Psoas muscle (tissue), 8 donors: Measurements from ENCODE around the gene PTPRR. TPM values are rescaled to one million over a fixed set of nuclear protein-coding genes. Genes with fewer than 3 reads are reported as not detected.

Experiments
- ATAC-seq, 4 donors: fragments of 200-7000 bp; cut with Tn5 transposase; one replicate each; pipeline ENCODE4 v1.9.1; 2020; ENCODE audit warnings: moderate library complexity in 3 of 4, mild to moderate bottlenecking in 2 of 4
- DNase-seq, 2 donors: peaks; one replicate each; pipeline ENCODE4 v3.0.0-alpha.2; 2020
- H3K27ac ChIP-seq: fragments of 200-600 bp; one replicate; pipeline ENCODE4 v1.8.0; 2022
- H3K27me3 ChIP-seq, 3 donors: fragments of 200-600 bp in 1 of 3; one replicate each; pipeline versions ENCODE4 v1.6.1 to v1.8.0; 2013 to 2022; ENCODE audit warnings: low read length in 2 of 3, mild to moderate bottlenecking in 2 of 3, moderate library complexity in 1 of 3; ENCODE audit not compliant: insufficient read depth in 3 of 3
- H3K36me3 ChIP-seq, 2 donors: fragments of 200-600 bp in 1 of 2; one replicate each; pipeline versions ENCODE4 v1.6.1 to v1.8.0; 2013 to 2022; ENCODE audit warnings: low read depth in 1 of 2, mild to moderate bottlenecking in 1 of 2, moderate library complexity in 1 of 2; ENCODE audit not compliant: insufficient read depth in 1 of 2
- H3K4me1 ChIP-seq: fragments of 200-600 bp; one replicate; pipeline ENCODE4 v1.8.0; 2022
- H3K4me3 ChIP-seq: fragments of 200-600 bp; one replicate; pipeline ENCODE4 v1.8.0; 2022; ENCODE audit warnings: mild to moderate bottlenecking
- H3K9me3 ChIP-seq: fragments of 200-600 bp; one replicate; pipeline ENCODE4 v1.8.0; 2022
- CTCF ChIP-seq: fragments of 200-600 bp; IDR thresholded peaks from one replicate; pipeline ENCODE4 v1.8.0; 2022; ENCODE audit warnings: antibody characterized with exemption
- WGBS, 3 donors: extraction: QIAGEN DNeasy Blood & Tissue Kit; methylation state at CpG; one replicate each; pipeline versions ENCODE4 v1.1.6 to v1.1.7; 2013; 5-methylcytosine and 5-hydroxymethylcytosine counted together
- intact Hi-C, 2 donors: fragments of 100-400 bp; cut with DNase I; formaldehyde crosslinking; loops; one replicate each; pipeline versions ENCODE4 v1.11.0 to v1.14.2; 2022
- polyA plus RNA-seq, 3 donors: library from polyadenylated mRNA; stranded (reverse); fragments of 200-250 nt; gene quantifications; one replicate each; pipeline ENCODE4 v1.2.3, GENCODE V29; 2013
- total RNA-seq, 4 donors: library from RNA; stranded (reverse); fragmentation: NEBNext Ultra II Directional in 2 of 4; extraction: Animal tissue kit (Norgen Biotek cat#: 25700) in 2 of 4; gene quantifications; one replicate each; pipeline versions ENCODE4 v1.2.1 to v1.2.4, GENCODE V29; 2021 to 2023
- donor health status: healthy with polysubstance abuse.
- donor health status: DM: no; HTN: no; CAD: no; lungs with moderate emphysema.
- donor health status: Bipolar disorder and iron deficiency.
- donor health status: healthy.
- donor health status: DM: yes; HTN: yes; CAD: no.
- donor health status: DM: no; HTN: no; CAD: no.
- donor health status: DM: no; HTN: no; CAD: no.
- donor health status: DM: yes; HTN: yes; CAD: no.

The PTPRR gene
- total and polyA plus RNA-seq, 7 donors, result 0.08 to 0.35 (median 0.24) TPM

GRCh38 chr12:70876952-70877351 lies 43.6 kb downstream of the PTPRR start:
- no peak for ATAC-seq
- intact Hi-C loops, result no loop called here
- Histone ChIP-seq H3K27ac (no peak overlapping the region), H3K36me3 (no peaks in the 10 kb centered on the region), H3K27me3 (no peaks in the 10 kb centered on the region), H3K9me3 (no peaks in the 10 kb centered on the region), H3K4me3 (no peak overlapping the region), H3K4me1 (no peaks in the 10 kb centered on the region)
- no peak for TF ChIP-seq CTCF
- WGBS, 3 donors, result 15 to 35% (median 34%) methylated on average over 3 of the region's 3 CpGs
- no peak for DNase-seq

- Histone ChIP-seq H3K27me3 (no peaks in the 10 kb centered on the region), H3K4me1 (no peaks in the 10 kb centered on the region), H3K36me3 (no peaks in the 10 kb centered on the region), H3K4me3 (no peak overlapping the region), H3K27ac (no peak overlapping the region), H3K9me3 (no peaks in the 10 kb centered on the region)
- DNase-seq (no peak), ATAC-seq (no peak)
- TF ChIP-seq CTCF, result no peak
- intact Hi-C loops, result no loop called here
Measured at GRCh38 chr12:70875628-70876027, 44.9 kb downstream of the PTPRR start.

GRCh38 chr12:70854881-70855568 lies 65.5 kb downstream of the PTPRR start:
- Histone ChIP-seq H3K4me3 (no peak overlapping the region), H3K36me3 (no peaks in the 10 kb centered on the region), H3K27me3 (no peaks in the 10 kb centered on the region), H3K27ac (no peak overlapping the region), H3K9me3 (no peaks in the 10 kb centered on the region), H3K4me1 (no peaks in the 10 kb centered on the region)
- DNase-seq (no peak), ATAC-seq (no peak)
- intact Hi-C loops, result no loop called here
- 17 to 26% (median 23%) methylated on average over 3 of the region's 3 CpGs for WGBS, 3 donors
- no peak for TF ChIP-seq CTCF

- no peak for TF ChIP-seq CTCF
- ATAC-seq (no peak), DNase-seq (no peak)
- Histone ChIP-seq H3K27ac (no peak overlapping the region), H3K4me1 (no peaks in the 10 kb centered on the region), H3K27me3 (no peaks in the 10 kb centered on the region), H3K9me3 (no peaks in the 10 kb centered on the region), H3K36me3 (no peaks in the 10 kb centered on the region), H3K4me3 (no peak overlapping the region)
- intact Hi-C loops, result no loop called here
- WGBS, 3 donors, result 19 to 35% (median 20%) methylated on average over 3 of the region's 3 CpGs
Measured at GRCh38 chr12:70854138-70854537, 66.4 kb downstream of the PTPRR start.

- intact Hi-C loops, result no loop called here
- peak in 1 of 4 donors; percentile 59 for ATAC-seq
- no peaks in the 10 kb centered on the region for H3K9me3 ChIP-seq
- DNase-seq, result no peak
- no peaks in the 10 kb centered on the region for H3K4me1 ChIP-seq
- WGBS, 3 donors, result 45 to 59% (median 49%) methylated on average over 3 of the region's 3 CpGs
- H3K36me3 ChIP-seq, result no peaks in the 10 kb centered on the region
- H3K4me3 ChIP-seq, result no peak overlapping the region
- no peaks in the 10 kb centered on the region for H3K27me3 ChIP-seq
- no peak for TF ChIP-seq CTCF
- H3K27ac ChIP-seq, result no peak overlapping the region
Measured at GRCh38 chr12:70853326-70853725, 67.2 kb downstream of the PTPRR start.
